ENCODE data around the gene NRXN3.
A peak's percentile ranks its signal among the peaks of the same experiment; 100 is the strongest.
"Not testable (repeated sequence)": the region's sequence is repeated elsewhere in the genome, so short reads cannot be mapped to it uniquely, and the experiment has no call there.

Gene NRXN3

GRCh38 chr14:78543433-78543832 is 373.3 kb downstream of the NRXN3 start:
- H3K4me3 ChIP-seq (ENCODE audit: low read depth, low read length): no peak overlapping the region
- DNase-seq (ENCODE audit: low read depth): no peak
- no peak for TF ChIP-seq CTCF (IDR thresholded peaks at IDR 0.05; ENCODE audit: insufficient read depth, low read depth, low read length, missing control alignments)

- no peak for TF ChIP-seq CTCF (IDR thresholded peaks at IDR 0.05; ENCODE audit: insufficient read depth, low read depth, low read length, missing control alignments)
- no peak for DNase-seq (ENCODE audit: low read depth)
- H3K4me3 ChIP-seq (ENCODE audit: low read depth, low read length): no peak overlapping the region
Observed at GRCh38 chr14:78561074-78561473, 390.9 kb downstream of the NRXN3 start.

- DNase-seq (ENCODE audit: low read depth): peak; percentile 76
- H3K4me3 ChIP-seq (ENCODE audit: low read depth, low read length): no peak overlapping the region
- TF ChIP-seq CTCF (IDR thresholded peaks at IDR 0.05; ENCODE audit: insufficient read depth, low read depth, low read length, missing control alignments): peak; percentile 77
Observed at GRCh38 chr14:78566026-78566858, 396.1 kb downstream of the NRXN3 start.

- no peak overlapping the region for H3K4me3 ChIP-seq (ENCODE audit: low read depth, low read length)
- DNase-seq (ENCODE audit: low read depth): no peak
- TF ChIP-seq CTCF (IDR thresholded peaks at IDR 0.05; ENCODE audit: insufficient read depth, low read depth, low read length, missing control alignments): no peak
Observed at GRCh38 chr14:78566859-78567172, 396.6 kb downstream of the NRXN3 start.

- no peak overlapping the region for H3K4me3 ChIP-seq (ENCODE audit: low read depth, low read length)
- no peak for DNase-seq (ENCODE audit: low read depth)
- TF ChIP-seq CTCF (IDR thresholded peaks at IDR 0.05; ENCODE audit: insufficient read depth, low read depth, low read length, missing control alignments): no peak
Observed at GRCh38 chr14:78567343-78567742, 397.2 kb downstream of the NRXN3 start.

GRCh38 chr14:78573736-78574135 is 403.6 kb downstream of the NRXN3 start:
- not testable (repeated sequence) for DNase-seq (ENCODE audit: low read depth); H3K4me3 ChIP-seq (ENCODE audit: low read depth, low read length)

GRCh38 chr14:78576437-78577166 is 406.4 kb downstream of the NRXN3 start:
- H3K4me3 ChIP-seq (ENCODE audit: low read depth, low read length): no peak overlapping the region

More at GRCh38 chr14:78576437-78577166, 406.4 kb downstream of the NRXN3 start:
- no peak for DNase-seq (ENCODE audit: low read depth)
- TF ChIP-seq CTCF (IDR thresholded peaks at IDR 0.05; ENCODE audit: insufficient read depth, low read depth, low read length, missing control alignments): no peak
